MM.1S (cell line): ENCODE results near the gene SYNE2.

ENCODE experiments used
- EZH2 ChIP-seq: fragments of 300-600 bp; sonication (generic); optimal IDR thresholded peaks from 2 replicates; pipeline ENCODE3; 2017; ENCODE audit warnings: low read depth, mild to moderate bottlenecking, antibody characterized with exemption, low read length, mixed read lengths
- EZH2phosphoT487 ChIP-seq: fragments of 300-600 bp; sonication (generic); IDR thresholded peaks from 2 replicates; pipeline ENCODE4 v1.6.1; 2018; ENCODE audit warnings: antibody characterized with exemption, low read length
- TF ChIP-seq, protein P1 (sequence below): fragments of 300-600 bp; sonication (generic); IDR thresholded peaks from 2 replicates; pipeline ENCODE4 v1.5.1; 2016; ENCODE audit warnings: antibody characterized with exemption, low read length, mixed read lengths

DNA sequence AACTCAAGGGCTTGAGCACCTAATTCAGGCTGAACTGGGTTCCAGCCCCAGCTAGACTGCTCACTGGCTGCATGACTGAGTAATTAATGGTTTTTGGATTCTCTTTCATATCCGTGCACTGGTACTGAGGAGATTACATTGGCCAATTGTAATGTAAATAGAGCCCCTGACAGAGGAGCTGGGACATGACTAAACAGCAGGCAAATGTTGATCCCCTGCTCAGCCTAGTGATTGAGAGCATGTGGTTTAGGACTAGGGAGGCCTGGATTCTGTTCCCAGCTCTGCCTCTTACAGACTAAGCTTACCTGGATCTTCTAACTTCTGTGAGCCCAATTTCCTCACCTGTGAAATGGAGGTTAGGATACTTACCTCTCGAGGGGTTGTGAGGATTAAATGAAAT, 237.1 kb downstream of the SYNE2 start:
- TF ChIP-seq, protein P1, sequence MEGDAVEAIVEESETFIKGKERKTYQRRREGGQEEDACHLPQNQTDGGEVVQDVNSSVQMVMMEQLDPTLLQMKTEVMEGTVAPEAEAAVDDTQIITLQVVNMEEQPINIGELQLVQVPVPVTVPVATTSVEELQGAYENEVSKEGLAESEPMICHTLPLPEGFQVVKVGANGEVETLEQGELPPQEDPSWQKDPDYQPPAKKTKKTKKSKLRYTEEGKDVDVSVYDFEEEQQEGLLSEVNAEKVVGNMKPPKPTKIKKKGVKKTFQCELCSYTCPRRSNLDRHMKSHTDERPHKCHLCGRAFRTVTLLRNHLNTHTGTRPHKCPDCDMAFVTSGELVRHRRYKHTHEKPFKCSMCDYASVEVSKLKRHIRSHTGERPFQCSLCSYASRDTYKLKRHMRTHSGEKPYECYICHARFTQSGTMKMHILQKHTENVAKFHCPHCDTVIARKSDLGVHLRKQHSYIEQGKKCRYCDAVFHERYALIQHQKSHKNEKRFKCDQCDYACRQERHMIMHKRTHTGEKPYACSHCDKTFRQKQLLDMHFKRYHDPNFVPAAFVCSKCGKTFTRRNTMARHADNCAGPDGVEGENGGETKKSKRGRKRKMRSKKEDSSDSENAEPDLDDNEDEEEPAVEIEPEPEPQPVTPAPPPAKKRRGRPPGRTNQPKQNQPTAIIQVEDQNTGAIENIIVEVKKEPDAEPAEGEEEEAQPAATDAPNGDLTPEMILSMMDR = no peak
- TF ChIP-seq EZH2 (no peak), EZH2phosphoT487 (no peak)
